ENCODE measurements around the gene RNF43.

GRCh38 chr17:58411408-58411894 is 5.9 kb downstream of the RNF43 start:
- no peak for TF ChIP-seq CTCF (IDR thresholded peaks at IDR 0.05)
- TF ChIP-seq POLR2A (IDR thresholded peaks at IDR 0.05), result no peak
- no peak for TF ChIP-seq EP300 (IDR thresholded peaks at IDR 0.05)
- TF ChIP-seq POLR2AphosphoS5 (IDR thresholded peaks at IDR 0.05), result no peak
